GM12865 (cell line): ENCODE data around the gene CDH22.

Experiments
- DNase-seq: peaks from one replicate; pipeline ENCODE4 v3.0.0; 2010; ENCODE audit warnings: low read depth
- H3K4me3 ChIP-seq: 2 replicates; pipeline ENCODE4 v1.5.1; 2011; ENCODE audit warnings: mild to moderate bottlenecking, low read depth, low read length, control low read depth
- TF ChIP-seq, protein P1 (sequence below): IDR thresholded peaks from 2 replicates; pipeline ENCODE4 v1.5.1; 2011; ENCODE audit warnings: low read length, control low read depth, low read depth, inconsistent platforms; ENCODE audit not compliant: insufficient read depth; ENCODE audit errors: missing control alignments

Gene CDH22

DNA sequence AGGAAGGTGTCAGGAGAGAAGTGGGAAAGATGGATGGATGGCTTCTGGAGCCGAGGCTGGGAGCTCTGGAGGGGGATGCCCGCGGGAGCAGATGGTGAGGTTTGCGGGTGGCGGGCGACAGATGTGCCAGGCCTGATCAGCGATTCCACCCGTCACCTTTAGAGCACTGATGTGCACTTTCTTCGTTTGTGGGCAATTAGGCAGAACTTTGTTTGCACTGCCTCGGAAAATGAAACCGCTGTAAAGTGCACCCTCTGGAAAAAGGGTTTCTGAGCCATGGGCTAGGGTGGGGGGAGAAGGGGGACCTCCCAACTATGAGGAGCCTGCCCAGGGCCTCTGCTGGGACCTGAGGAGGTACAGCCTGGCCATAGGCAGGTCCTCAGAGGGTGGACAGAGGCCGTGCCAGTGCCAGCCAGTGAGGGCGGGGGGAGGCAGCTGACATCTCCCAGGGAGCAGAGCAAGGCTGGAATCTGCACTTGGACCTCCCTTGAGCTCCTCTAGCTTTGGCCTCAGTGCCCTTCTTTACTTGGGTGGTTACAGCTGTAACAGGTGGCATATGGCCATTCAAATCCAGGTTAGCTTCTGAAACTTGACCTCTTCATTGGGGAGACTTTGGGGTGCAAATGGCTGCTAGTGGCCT, 131.4 kb downstream of the CDH22 start:
- DNase-seq = no peak
- no peak overlapping the region for H3K4me3 ChIP-seq
- TF ChIP-seq, protein P1, sequence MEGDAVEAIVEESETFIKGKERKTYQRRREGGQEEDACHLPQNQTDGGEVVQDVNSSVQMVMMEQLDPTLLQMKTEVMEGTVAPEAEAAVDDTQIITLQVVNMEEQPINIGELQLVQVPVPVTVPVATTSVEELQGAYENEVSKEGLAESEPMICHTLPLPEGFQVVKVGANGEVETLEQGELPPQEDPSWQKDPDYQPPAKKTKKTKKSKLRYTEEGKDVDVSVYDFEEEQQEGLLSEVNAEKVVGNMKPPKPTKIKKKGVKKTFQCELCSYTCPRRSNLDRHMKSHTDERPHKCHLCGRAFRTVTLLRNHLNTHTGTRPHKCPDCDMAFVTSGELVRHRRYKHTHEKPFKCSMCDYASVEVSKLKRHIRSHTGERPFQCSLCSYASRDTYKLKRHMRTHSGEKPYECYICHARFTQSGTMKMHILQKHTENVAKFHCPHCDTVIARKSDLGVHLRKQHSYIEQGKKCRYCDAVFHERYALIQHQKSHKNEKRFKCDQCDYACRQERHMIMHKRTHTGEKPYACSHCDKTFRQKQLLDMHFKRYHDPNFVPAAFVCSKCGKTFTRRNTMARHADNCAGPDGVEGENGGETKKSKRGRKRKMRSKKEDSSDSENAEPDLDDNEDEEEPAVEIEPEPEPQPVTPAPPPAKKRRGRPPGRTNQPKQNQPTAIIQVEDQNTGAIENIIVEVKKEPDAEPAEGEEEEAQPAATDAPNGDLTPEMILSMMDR = no peak

DNA sequence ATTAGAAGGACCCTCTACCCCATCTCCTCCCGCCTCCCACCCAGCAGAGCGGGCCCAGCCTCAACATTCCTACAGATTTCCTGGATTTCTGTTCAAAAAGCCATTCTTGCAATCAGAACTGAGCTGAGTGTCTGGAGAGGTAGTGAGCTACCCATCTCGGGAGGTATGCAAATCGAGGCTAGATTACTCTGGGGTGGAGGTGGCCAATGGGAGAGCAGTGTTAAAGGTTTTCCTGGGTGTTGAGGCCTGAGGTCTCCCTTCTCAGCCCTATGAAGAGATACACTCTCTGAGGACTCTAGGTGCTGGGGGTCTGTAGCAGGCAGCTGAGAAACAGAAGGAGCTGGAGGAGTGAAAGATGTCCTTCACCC, 133.2 kb downstream of the CDH22 start:
- TF ChIP-seq, protein P1 = no peak
- H3K4me3 ChIP-seq = no peak overlapping the region
- no peak for DNase-seq

DNA sequence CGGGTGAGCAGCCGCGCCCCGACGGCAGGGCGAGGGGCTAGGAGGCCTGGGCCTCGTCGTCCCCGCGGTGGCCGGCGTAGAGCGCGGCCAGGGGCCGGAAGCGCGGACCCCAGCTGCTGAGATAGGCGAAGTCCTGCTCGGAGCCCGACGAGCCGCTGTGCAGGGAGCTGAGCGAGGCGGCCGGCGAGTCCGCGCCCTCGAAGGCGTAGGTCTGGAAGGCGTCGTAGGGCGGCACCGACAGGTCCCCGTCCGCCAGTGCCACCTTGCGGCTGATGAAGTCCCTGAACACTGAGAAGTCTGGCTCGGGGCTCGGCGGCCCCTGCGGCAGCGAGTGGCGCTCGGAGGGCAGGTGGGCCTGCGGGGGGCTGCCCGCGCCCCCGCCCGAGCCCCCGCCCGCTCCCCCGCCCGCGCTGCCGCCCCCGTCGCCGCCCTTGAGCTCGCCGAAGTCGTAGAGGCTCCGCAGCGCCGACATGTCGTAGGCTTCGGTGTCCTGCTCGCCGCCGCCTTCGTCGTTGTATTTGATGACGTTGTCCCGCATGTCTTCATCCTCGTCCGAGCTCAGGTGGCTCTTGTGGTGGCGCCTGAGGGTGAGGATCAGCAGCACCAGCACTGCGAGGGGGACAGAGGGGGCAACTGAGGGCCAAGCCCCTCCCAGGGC, 133.7 kb downstream of the CDH22 start:
- peak; percentile 76 for DNase-seq
- H3K4me3 ChIP-seq = no peak overlapping the region
- TF ChIP-seq, protein P1 = peak; percentile 71

DNA sequence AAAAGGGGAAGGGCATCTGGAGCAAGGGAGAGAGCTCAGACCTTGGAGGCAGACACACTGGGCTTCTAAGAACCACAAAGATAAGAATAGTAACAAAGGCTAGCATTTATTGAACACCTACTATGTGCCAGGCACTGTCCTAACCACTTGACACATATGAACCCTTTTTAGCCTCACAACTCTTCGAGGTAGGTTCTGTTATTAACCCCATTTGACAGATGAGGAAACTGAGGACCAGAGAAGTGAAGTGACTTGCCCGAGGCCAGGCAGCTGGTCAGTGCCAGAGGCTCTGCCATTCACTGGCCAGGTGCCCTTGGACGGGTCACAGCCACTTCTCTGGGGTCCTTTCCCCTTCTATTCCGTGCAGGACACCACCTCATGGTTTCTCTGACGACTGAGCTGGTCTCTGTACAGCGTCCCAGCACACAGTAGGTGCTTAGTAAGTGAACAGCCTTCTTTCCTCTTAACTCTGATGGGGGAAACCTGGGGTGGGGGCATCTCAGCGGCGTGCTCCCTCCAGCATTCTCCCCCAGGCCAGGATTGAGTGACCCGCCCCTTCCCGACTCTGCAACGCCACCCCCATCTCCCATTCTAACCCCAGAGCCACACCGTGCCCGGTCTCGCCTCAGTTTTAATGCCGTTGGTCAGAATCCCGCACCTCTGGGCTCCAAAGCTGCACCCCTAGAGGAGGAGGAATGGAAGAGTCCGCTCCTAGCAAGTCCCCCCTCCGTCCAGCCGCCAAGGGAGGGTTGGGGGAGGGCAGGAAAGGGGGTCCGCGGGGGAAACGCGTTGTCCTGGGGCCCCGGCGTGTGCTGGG, 134.4 kb downstream of the CDH22 start:
- no peak for DNase-seq
- H3K4me3 ChIP-seq = no peak overlapping the region
- TF ChIP-seq, protein P1 = no peak

DNA sequence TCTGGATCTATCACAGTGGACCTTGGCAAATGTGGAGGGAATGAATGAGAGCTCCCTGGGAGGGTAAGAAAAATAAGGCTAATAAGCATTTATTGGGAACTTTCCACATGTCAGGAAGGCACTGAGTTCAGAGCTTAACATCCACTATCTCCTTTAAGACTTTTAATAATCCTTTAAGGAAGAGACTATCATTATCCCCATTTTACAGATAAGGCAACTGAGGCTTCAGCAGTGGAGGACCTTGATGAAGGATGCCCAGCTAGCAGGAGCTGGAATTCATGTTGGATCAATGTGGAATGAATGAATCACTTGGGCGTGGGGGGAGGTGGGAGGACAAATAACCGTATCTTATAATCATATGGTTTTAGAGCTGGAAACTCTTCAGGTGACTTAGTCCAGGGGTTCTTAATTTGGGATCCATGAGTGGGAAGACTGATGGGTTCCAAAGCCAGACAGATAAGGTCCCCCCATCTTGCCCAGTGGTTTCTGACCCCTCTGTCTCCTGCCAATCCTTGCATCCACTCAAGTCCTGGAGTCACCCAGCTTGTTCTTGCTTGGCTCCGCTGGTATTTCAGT, 135.2 kb downstream of the CDH22 start:
- no peak for DNase-seq
- no peak overlapping the region for H3K4me3 ChIP-seq
- TF ChIP-seq, protein P1 = no peak

DNA sequence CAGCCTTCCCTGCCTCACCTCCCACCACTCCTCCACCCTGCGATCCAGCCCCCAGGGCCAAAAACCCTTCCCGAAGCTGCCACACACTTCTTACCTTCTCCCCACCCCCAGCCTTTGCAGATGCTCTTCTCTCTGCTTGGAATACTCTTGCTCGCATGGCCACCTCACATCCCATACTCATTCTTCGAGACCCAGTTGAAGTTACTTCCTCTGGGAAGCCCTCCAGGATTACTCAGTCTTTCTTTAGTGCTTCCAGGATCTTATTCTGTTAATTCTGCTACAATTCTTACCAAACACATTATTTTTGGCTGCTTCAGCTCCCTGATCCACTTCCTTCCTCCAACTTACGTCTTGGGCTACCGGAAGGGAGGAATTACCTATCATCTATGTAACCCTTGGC, 135.8 kb downstream of the CDH22 start:
- TF ChIP-seq, protein P1 = no peak
- no peak overlapping the region for H3K4me3 ChIP-seq
- DNase-seq = no peak
